ENCODE results near the gene MRPS10.
"Not testable (repeated sequence)": the region's sequence is repeated elsewhere in the genome, so short reads cannot be mapped to it uniquely, and the experiment has no call there.

MRPS10 gene

DNA sequence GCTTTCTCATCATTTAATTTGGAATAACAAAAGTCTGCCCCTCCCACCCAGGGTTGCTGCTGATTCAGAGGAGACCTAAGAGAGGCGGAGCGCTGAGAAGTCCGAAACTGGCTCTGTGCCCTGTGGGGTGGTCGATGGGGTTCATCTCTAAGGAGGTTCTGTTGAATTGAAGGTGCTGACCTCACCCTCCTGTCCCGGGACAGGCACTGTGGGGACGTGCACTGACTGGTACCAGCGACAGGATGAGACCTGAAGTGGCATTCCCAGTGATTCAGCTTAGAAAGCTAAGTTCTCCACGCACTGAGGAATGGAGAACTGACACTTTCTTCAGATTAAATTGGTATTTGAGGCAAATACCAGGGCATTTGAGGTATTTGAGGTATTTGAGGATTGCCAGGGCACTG lies 24.2 kb downstream of the MRPS10 start:
- 41% methylated on average over 8 of the region's 8 CpGs for WGBS
- no peak overlapping the region for H2AK5ac ChIP-seq (ENCODE audit: low read length, severe bottlenecking)
- H2BK15ac ChIP-seq (ENCODE audit: low read depth, poor library complexity, severe bottlenecking): no peak overlapping the region
- H2AFZ ChIP-seq (ENCODE audit: low read depth, low read length): no peak overlapping the region
- H3K27me3 ChIP-seq (ENCODE audit: control insufficient read depth in 1 of 2, insufficient read depth in 1 of 2, low read length in 2 of 2): no peaks in the 10 kb centered on the region
- peak; percentile 58 for DNase-seq
- no peak overlapping the region for H3K4me3 ChIP-seq (ENCODE audit: insufficient read depth in 1 of 2, low read depth in 1 of 2, low read length in 2 of 2)
- H3K23ac ChIP-seq (ENCODE audit: low read length in 2 of 2): no peak overlapping the region
- H2BK12ac ChIP-seq (ENCODE audit: low read length in 2 of 2): peak overlapping the region in 1 of 2 experiments; percentile 88
- no peak overlapping the region for H3K4ac ChIP-seq (ENCODE audit: low read depth in 1 of 2, low read length in 2 of 2)
- H4K91ac ChIP-seq (ENCODE audit: low read length): no peak overlapping the region
- peaks cover 0 to 3% of the 10 kb centered on the region in 2 experiments for H3K36me3 ChIP-seq (ENCODE audit: control insufficient read depth in 1 of 2, insufficient read depth in 2 of 2, low read depth in 1 of 2, low read length in 2 of 2)
- no peak overlapping the region for H3K18ac ChIP-seq (ENCODE audit: low read depth in 1 of 2, low read length in 2 of 2)
- peak overlapping the region; percentile 24 for H3K9ac ChIP-seq (ENCODE audit: low read length)
- H3K79me1 ChIP-seq (replicated peaks; ENCODE audit: low read length, poor library complexity, severe bottlenecking): no peaks in the 10 kb centered on the region
- peaks cover 18% of the 10 kb centered on the region for H3K4me1 ChIP-seq (ENCODE audit: control insufficient read depth, insufficient read depth, low read depth, low read length)
- peak overlapping the region; percentile 86 for H3K27ac ChIP-seq (ENCODE audit: low read length, poor library complexity, severe bottlenecking)
- H2BK5ac ChIP-seq (ENCODE audit: low read depth, low read length, poor library complexity, severe bottlenecking): peak overlapping the region; percentile 54
- H4K8ac ChIP-seq (ENCODE audit: low read length): peak overlapping the region; percentile 37
- no peaks in the 10 kb centered on the region for H3K9me3 ChIP-seq (ENCODE audit: control insufficient read depth, low read length)
- no peak overlapping the region for H2BK120ac ChIP-seq (ENCODE audit: low read depth, low read length)
- no peak overlapping the region for H3K14ac ChIP-seq (ENCODE audit: low read length in 2 of 2)
- H3K4me2 ChIP-seq (ENCODE audit: low read length, poor library complexity, severe bottlenecking): peak overlapping the region; percentile 58

- H3K4ac ChIP-seq (ENCODE audit: low read depth in 1 of 2, low read length in 2 of 2); DNase-seq: not testable (repeated sequence)
- 88% methylated on average over 4 of the region's 5 CpGs for WGBS
Observed at GRCh38 chr6:42192385-42192784, 25.3 kb downstream of the MRPS10 start.

DNA sequence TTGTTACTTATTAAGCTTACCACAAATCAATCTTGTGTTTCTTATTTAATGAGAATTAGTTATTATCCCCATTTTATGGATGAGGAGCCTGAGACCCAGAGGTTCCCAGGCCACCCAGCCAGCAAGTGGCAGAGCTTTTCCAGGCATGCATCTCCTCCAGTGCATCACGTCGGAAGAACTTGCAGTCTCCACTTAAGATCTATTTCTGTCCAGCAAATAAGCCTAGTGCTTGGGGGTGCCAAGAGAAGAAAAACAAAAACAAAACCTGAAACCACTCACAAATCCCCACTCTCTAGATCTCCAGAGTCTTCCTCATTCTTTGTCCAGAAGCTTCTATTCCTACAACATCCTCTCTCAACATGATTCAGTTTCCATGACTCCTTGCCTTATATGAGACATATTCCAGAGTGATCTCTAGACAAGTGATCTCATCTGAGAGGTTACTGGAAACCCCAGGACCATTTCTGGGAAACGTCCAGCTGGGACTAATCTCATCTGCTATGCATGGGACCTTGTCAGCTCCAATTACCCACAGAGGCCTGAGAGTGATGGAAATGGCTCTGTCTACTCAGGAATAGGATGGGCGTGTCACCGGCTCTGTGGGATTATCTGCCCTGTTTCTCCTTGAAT lies 27.0 kb downstream of the MRPS10 start:
- 48% methylated on average over 5 of the region's 5 CpGs for WGBS
- Histone ChIP-seq H4K91ac (ENCODE audit: low read length) (no peak overlapping the region), H3K4me3 (ENCODE audit: insufficient read depth in 1 of 2, low read depth in 1 of 2, low read length in 2 of 2) (no peak overlapping the region), H3K27me3 (ENCODE audit: control insufficient read depth in 1 of 2, insufficient read depth in 1 of 2, low read length in 2 of 2) (no peaks in the 10 kb centered on the region), H3K23ac (ENCODE audit: low read length in 2 of 2) (no peak overlapping the region), H3K36me3 (ENCODE audit: control insufficient read depth in 1 of 2, insufficient read depth in 2 of 2, low read depth in 1 of 2, low read length in 2 of 2) (peaks cover 0 to 2% of the 10 kb centered on the region in 2 experiments), H2BK5ac (ENCODE audit: low read depth, low read length, poor library complexity, severe bottlenecking) (no peak overlapping the region), H3K4ac (ENCODE audit: low read depth in 1 of 2, low read length in 2 of 2) (no peak overlapping the region), H3K18ac (ENCODE audit: low read depth in 1 of 2, low read length in 2 of 2) (no peak overlapping the region), H3K79me1 (replicated peaks; ENCODE audit: low read length, poor library complexity, severe bottlenecking) (no peaks in the 10 kb centered on the region), H2AFZ (ENCODE audit: low read depth, low read length) (no peak overlapping the region), H3K27ac (ENCODE audit: low read length, poor library complexity, severe bottlenecking) (peak overlapping the region; percentile 34), H2BK15ac (ENCODE audit: low read depth, poor library complexity, severe bottlenecking) (no peak overlapping the region), H3K4me1 (ENCODE audit: control insufficient read depth, insufficient read depth, low read depth, low read length) (peaks cover 10% of the 10 kb centered on the region), H2AK5ac (ENCODE audit: low read length, severe bottlenecking) (no peak overlapping the region), H3K9ac (ENCODE audit: low read length) (peak overlapping the region; percentile 23), H4K8ac (ENCODE audit: low read length) (peak overlapping the region; percentile 51), H3K4me2 (ENCODE audit: low read length, poor library complexity, severe bottlenecking) (no peak overlapping the region), H3K9me3 (ENCODE audit: control insufficient read depth, low read length) (no peaks in the 10 kb centered on the region), H2BK12ac (ENCODE audit: low read length in 2 of 2) (no peak overlapping the region), H2BK120ac (ENCODE audit: low read depth, low read length) (no peak overlapping the region), H3K14ac (ENCODE audit: low read length in 2 of 2) (no peak overlapping the region)
- DNase-seq: peak; percentile 98

More at GRCh38 chr6:42192385-42192784, 25.3 kb downstream of the MRPS10 start:
- not testable (repeated sequence) for H2BK120ac ChIP-seq (ENCODE audit: low read depth, low read length); H3K79me1 ChIP-seq (replicated peaks; ENCODE audit: low read length, poor library complexity, severe bottlenecking); H3K4me2 ChIP-seq (ENCODE audit: low read length, poor library complexity, severe bottlenecking); H2AFZ ChIP-seq (ENCODE audit: low read depth, low read length); H3K9me3 ChIP-seq (ENCODE audit: control insufficient read depth, low read length); H3K23ac ChIP-seq (ENCODE audit: low read length in 2 of 2); H3K36me3 ChIP-seq (ENCODE audit: control insufficient read depth in 1 of 2, insufficient read depth in 2 of 2, low read depth in 1 of 2, low read length in 2 of 2); H3K18ac ChIP-seq (ENCODE audit: low read depth in 1 of 2, low read length in 2 of 2); H4K91ac ChIP-seq (ENCODE audit: low read length); H3K14ac ChIP-seq (ENCODE audit: low read length in 2 of 2); H4K8ac ChIP-seq (ENCODE audit: low read length); H2AK5ac ChIP-seq (ENCODE audit: low read length, severe bottlenecking); H3K27ac ChIP-seq (ENCODE audit: low read length, poor library complexity, severe bottlenecking); H3K4me3 ChIP-seq (ENCODE audit: insufficient read depth in 1 of 2, low read depth in 1 of 2, low read length in 2 of 2); H2BK15ac ChIP-seq (ENCODE audit: low read depth, poor library complexity, severe bottlenecking); H3K9ac ChIP-seq (ENCODE audit: low read length); H3K27me3 ChIP-seq (ENCODE audit: control insufficient read depth in 1 of 2, insufficient read depth in 1 of 2, low read length in 2 of 2); H2BK5ac ChIP-seq (ENCODE audit: low read depth, low read length, poor library complexity, severe bottlenecking); H2BK12ac ChIP-seq (ENCODE audit: low read length in 2 of 2)
- peaks cover 12% of the 10 kb centered on the region for H3K4me1 ChIP-seq (ENCODE audit: control insufficient read depth, insufficient read depth, low read depth, low read length)

DNA sequence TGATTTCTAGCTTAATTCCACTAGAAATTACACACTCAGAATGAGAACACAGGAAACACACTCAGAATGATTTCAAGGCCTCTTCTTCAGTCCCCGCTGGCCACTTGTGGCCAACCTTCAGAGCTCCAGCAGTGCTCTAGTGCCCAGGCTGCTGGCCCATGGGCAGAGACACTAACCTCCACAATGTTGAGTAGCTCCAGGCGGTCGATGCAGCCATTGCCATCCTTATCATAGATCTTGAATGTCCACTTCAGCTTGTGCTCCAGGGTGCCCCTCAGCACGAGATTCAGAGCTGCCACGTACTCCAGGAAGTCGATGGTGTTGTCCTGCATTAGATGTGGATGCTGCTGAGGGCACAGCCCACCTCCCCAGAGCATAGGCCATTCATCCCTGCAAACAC lies 29.3 kb downstream of the MRPS10 start:
- Histone ChIP-seq H3K4me3 (ENCODE audit: insufficient read depth in 1 of 2, low read depth in 1 of 2, low read length in 2 of 2) (no peak overlapping the region), H3K4ac (ENCODE audit: low read depth in 1 of 2, low read length in 2 of 2) (no peak overlapping the region), H2BK12ac (ENCODE audit: low read length in 2 of 2) (no peak overlapping the region), H3K79me1 (replicated peaks; ENCODE audit: low read length, poor library complexity, severe bottlenecking) (no peaks in the 10 kb centered on the region), H2AFZ (ENCODE audit: low read depth, low read length) (no peak overlapping the region), H3K4me2 (ENCODE audit: low read length, poor library complexity, severe bottlenecking) (no peak overlapping the region), H3K36me3 (ENCODE audit: control insufficient read depth in 1 of 2, insufficient read depth in 2 of 2, low read depth in 1 of 2, low read length in 2 of 2) (peaks cover 0 to 2% of the 10 kb centered on the region in 2 experiments), H2BK5ac (ENCODE audit: low read depth, low read length, poor library complexity, severe bottlenecking) (no peak overlapping the region), H3K27ac (ENCODE audit: low read length, poor library complexity, severe bottlenecking) (no peak overlapping the region), H3K9ac (ENCODE audit: low read length) (no peak overlapping the region), H2AK5ac (ENCODE audit: low read length, severe bottlenecking) (no peak overlapping the region), H4K91ac (ENCODE audit: low read length) (no peak overlapping the region), H3K9me3 (ENCODE audit: control insufficient read depth, low read length) (no peaks in the 10 kb centered on the region), H2BK120ac (ENCODE audit: low read depth, low read length) (no peak overlapping the region), H2BK15ac (ENCODE audit: low read depth, poor library complexity, severe bottlenecking) (no peak overlapping the region), H3K23ac (ENCODE audit: low read length in 2 of 2) (no peak overlapping the region), H3K18ac (ENCODE audit: low read depth in 1 of 2, low read length in 2 of 2) (no peak overlapping the region), H4K8ac (ENCODE audit: low read length) (no peak overlapping the region), H3K4me1 (ENCODE audit: control insufficient read depth, insufficient read depth, low read depth, low read length) (peaks cover 5% of the 10 kb centered on the region), H3K27me3 (ENCODE audit: control insufficient read depth in 1 of 2, insufficient read depth in 1 of 2, low read length in 2 of 2) (no peaks in the 10 kb centered on the region), H3K14ac (ENCODE audit: low read length in 2 of 2) (no peak overlapping the region)
- no peak for DNase-seq
- 95% methylated on average over 6 of the region's 6 CpGs for WGBS
